ENCODE data around the gene C1orf226. TPM values are rescaled to one million over a fixed set of nuclear protein-coding genes. Genes with fewer than 3 reads are reported as not detected.
A peak's percentile ranks its signal among the peaks of the same experiment; 100 is the strongest.

The C1orf226 gene
- total and polyA plus RNA-seq, 7 donors = 0.10 to 1.1 (median 0.28) TPM

DNA sequence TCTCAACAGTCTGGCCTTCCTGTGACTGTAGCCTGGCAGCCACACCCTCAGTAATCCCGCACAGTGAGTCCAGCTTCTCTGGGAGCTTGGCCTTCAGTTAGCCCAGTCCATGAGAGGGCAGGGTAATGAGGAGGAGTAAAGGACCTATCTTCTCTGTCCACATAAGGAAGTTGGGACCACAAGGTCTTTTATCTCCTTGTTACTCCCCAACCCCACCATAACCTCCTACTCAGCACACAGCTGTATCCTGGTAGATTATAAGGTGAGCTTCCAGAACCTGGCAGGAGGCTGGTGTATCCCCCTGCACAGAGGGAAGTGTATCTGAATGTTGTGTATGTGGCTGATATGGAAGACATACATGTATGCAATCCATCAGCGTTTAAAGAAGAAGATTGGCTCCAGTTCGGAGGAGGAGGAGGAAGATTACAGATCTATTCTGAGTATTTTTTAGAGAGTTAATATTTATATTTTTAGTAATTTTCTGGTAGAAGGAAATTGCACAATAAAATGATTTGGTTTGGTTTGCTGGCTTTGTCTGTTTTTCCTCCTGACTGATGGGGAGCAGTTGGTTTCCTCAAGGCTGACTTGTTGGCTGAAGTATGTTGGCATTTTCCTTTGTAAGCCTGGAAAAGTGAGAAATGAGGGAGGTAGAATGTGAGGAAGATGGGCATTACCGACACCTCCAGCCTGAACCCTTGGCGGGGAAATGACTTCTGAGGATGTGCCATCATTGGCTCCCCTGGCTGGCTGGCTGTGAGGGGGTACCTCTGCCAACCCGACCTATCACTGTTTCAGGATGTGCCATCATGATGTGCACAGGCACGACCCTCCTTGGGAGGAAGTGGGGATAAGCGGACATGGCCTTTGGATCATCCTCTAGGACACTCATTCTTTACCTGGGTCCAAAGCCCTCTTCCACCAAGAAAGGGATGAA lies 5.0 kb downstream of the C1orf226 start:
- no peak for DNase-seq
- TF ChIP-seq, protein P1, sequence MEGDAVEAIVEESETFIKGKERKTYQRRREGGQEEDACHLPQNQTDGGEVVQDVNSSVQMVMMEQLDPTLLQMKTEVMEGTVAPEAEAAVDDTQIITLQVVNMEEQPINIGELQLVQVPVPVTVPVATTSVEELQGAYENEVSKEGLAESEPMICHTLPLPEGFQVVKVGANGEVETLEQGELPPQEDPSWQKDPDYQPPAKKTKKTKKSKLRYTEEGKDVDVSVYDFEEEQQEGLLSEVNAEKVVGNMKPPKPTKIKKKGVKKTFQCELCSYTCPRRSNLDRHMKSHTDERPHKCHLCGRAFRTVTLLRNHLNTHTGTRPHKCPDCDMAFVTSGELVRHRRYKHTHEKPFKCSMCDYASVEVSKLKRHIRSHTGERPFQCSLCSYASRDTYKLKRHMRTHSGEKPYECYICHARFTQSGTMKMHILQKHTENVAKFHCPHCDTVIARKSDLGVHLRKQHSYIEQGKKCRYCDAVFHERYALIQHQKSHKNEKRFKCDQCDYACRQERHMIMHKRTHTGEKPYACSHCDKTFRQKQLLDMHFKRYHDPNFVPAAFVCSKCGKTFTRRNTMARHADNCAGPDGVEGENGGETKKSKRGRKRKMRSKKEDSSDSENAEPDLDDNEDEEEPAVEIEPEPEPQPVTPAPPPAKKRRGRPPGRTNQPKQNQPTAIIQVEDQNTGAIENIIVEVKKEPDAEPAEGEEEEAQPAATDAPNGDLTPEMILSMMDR (IDR thresholded peaks at IDR 0.05) = no peak
- ATAC-seq = no peak
- intact Hi-C loops (cut with DNase I) = no loop called here
- no peak overlapping the region for H3K4me3 ChIP-seq
- no peaks in the 10 kb centered on the region for H3K9me3 ChIP-seq
- H3K36me3 ChIP-seq (ENCODE audit: insufficient read depth in 1 of 2, low read depth in 1 of 2) = no peaks in the 10 kb centered on the region
- peaks cover 0 to 11% (median 2%) of the 10 kb centered on the region in 3 donors for H3K27me3 ChIP-seq (ENCODE audit: insufficient read depth in 3 of 3, low read length in 2 of 3)
- no peak overlapping the region for H3K27ac ChIP-seq
- H3K4me1 ChIP-seq = no peaks in the 10 kb centered on the region
- 79 to 88% (median 84%) methylated on average over 8 of the region's 8 CpGs for WGBS, 3 donors

DNA sequence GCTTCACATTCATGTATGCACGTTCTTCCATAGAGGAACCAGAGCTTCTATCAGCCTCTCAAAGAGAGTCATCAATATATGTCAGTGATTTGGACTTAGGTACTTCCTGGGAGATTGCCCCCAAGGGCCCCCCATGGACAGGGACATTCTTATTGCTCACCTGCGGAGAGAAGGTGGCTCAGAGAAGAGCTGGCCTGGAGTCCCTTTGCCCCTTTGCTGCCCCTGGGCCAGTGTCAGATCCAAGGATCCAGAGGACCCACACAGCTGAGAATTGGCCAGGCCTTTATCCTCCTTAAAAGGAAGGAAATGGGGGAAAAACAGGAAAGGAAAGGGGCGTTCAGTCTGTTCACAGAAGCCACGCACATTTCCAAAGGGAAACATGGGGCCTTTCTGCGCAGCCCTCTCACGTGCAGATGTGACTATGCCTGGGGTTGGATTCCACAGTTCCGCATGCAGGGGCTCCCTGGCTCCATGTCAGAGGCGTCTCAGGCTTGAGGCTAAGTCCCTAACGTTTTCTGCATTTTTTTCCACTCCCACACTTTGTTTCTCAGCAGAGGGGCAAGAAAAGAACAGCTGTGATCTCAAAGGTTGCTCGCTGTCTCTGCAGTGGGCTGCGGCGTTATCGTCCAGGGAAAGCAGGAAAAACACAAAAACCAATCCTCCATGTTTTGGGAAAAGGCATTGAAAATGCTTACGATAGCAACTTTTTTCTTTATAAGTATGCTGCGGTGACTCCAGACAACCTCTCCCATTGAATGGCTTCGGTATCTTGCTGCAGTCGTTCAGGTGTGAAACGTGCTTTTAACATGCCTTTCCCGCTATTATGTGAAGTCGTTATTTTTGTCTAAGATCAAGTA lies 5.9 kb downstream of the C1orf226 start:
- peaks cover 0 to 14% (median 2%) of the 10 kb centered on the region in 3 donors for H3K27me3 ChIP-seq (ENCODE audit: insufficient read depth in 3 of 3, low read length in 2 of 3)
- DNase-seq = no peak
- intact Hi-C loops (cut with DNase I) = no loop called here
- TF ChIP-seq, protein P1 (IDR thresholded peaks at IDR 0.05) = no peak
- 64 to 66% (median 66%) methylated on average over 20 of the region's 20 CpGs for WGBS, 3 donors
- no peaks in the 10 kb centered on the region for H3K4me1 ChIP-seq
- no peak overlapping the region for H3K27ac ChIP-seq
- no peaks in the 10 kb centered on the region for H3K36me3 ChIP-seq (ENCODE audit: insufficient read depth in 1 of 2, low read depth in 1 of 2)
- H3K4me3 ChIP-seq = no peak overlapping the region
- no peaks in the 10 kb centered on the region for H3K9me3 ChIP-seq
- ATAC-seq = no peak

DNA sequence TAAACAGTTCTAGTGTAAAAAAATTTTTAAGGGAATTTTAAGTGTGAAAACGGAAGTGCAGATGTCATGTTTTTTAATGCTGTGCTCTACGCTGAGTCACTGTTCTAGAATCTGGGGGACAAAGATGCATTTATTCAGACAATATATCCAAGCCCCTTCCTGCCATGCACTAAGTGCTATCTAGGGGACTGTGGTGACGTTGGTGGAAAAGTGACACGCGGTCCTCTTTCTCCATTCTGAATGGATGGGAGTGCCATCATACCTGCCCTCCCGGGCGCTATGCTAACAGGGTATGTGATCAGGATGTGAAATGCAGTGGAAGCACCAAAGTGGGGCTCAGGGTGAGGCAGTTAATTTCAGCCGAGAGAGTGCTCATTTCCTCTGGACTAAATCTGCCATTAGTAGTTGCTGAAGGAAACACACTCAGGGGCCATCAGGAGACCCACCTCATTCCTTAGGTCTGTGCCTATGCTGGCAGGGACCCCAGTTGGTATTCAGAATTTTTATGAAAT lies 6.6 kb downstream of the C1orf226 start:
- ATAC-seq = no peak
- Histone ChIP-seq H3K36me3 (ENCODE audit: insufficient read depth in 1 of 2, low read depth in 1 of 2) (no peaks in the 10 kb centered on the region), H3K27ac (no peak overlapping the region), H3K4me1 (no peaks in the 10 kb centered on the region), H3K27me3 (ENCODE audit: insufficient read depth in 3 of 3, low read length in 2 of 3) (peaks cover 0 to 14% (median 2%) of the 10 kb centered on the region in 3 donors), H3K4me3 (no peak overlapping the region), H3K9me3 (no peaks in the 10 kb centered on the region)
- WGBS, 3 donors = 82 to 87% (median 85%) methylated on average over 8 of the region's 8 CpGs
- intact Hi-C loops (cut with DNase I) = no loop called here
- TF ChIP-seq, protein P1 (IDR thresholded peaks at IDR 0.05) = no peak
- DNase-seq = no peak

DNA sequence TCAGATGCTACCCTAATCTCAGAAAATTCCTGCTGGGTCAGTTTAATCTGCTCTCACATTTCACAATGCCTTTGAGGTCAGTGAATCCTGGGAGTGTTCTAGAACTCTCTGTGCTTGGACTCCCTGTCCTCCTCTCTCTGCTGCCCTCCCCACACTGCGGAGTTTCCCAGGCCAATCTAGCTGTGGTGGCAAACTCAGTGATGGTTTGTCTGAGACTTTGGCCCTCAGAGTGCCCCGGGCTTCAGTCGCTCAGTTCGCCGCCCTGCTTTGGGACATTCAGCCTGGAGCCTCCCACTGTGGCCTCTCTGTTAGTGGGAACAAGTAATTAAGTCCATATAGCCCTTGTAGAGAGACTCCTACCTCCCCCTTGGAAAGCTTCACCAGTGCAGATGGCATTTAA lies 7.1 kb downstream of the C1orf226 start:
- H3K4me3 ChIP-seq = no peak overlapping the region
- WGBS, 3 donors = 82 to 89% (median 85%) methylated on average over 5 of the region's 5 CpGs
- H3K36me3 ChIP-seq (ENCODE audit: insufficient read depth in 1 of 2, low read depth in 1 of 2) = no peaks in the 10 kb centered on the region
- no peak for DNase-seq
- TF ChIP-seq, protein P1 (IDR thresholded peaks at IDR 0.05) = no peak
- no peaks in the 10 kb centered on the region for H3K4me1 ChIP-seq
- ATAC-seq = peak in 2 of 4 donors; percentile 27 to 48
- no peaks in the 10 kb centered on the region for H3K9me3 ChIP-seq
- peaks cover 0 to 14% (median 2%) of the 10 kb centered on the region in 3 donors for H3K27me3 ChIP-seq (ENCODE audit: insufficient read depth in 3 of 3, low read length in 2 of 3)
- intact Hi-C loops (cut with DNase I) = no loop called here
- no peak overlapping the region for H3K27ac ChIP-seq
